H9 (cell line): ENCODE data around the gene KRT74. TPM values are rescaled to one million over a fixed set of nuclear protein-coding genes. Genes with fewer than 3 reads are reported as not detected.

Experiments used
- DNase-seq: peaks from one replicate; pipeline ENCODE4 v3.0.0-alpha.2; 2017
- H2AFZ ChIP-seq: one replicate; pipeline ENCODE4 v1.6.1; 2013; ENCODE audit warnings: mild to moderate bottlenecking, low read length, control low read depth, moderate library complexity
- H2AK5ac ChIP-seq: 2 replicates; pipeline ENCODE4 v1.6.1; 2013; ENCODE audit warnings: low read length, control low read depth, mixed read lengths; ENCODE audit not compliant: insufficient read length
- H2BK120ac ChIP-seq: one replicate; pipeline ENCODE4 v1.6.1; 2013; ENCODE audit warnings: low read depth, mild to moderate bottlenecking, low read length, control low read depth, inconsistent platforms; ENCODE audit not compliant: poor library complexity, severe bottlenecking
- H2BK12ac ChIP-seq: 2 replicates; pipeline ENCODE4 v1.6.1; 2013; ENCODE audit warnings: low read length, control low read depth, mixed read lengths, low read depth; ENCODE audit not compliant: insufficient read length
- H2BK15ac ChIP-seq: 2 replicates; pipeline ENCODE4 v1.6.1; 2013; ENCODE audit warnings: low read depth, low read length, control low read depth
- H2BK20ac ChIP-seq: one replicate; pipeline ENCODE4 v1.6.1; 2013; ENCODE audit warnings: low read depth, mild to moderate bottlenecking, low read length, control low read depth, inconsistent platforms; ENCODE audit not compliant: poor library complexity, severe bottlenecking
- H2BK5ac ChIP-seq: 2 replicates; pipeline ENCODE4 v1.6.1; 2013; ENCODE audit warnings: low read length, control low read depth, mixed read lengths; ENCODE audit not compliant: insufficient read length
- H3K14ac ChIP-seq: 2 replicates; pipeline ENCODE4 v1.6.1; 2013; ENCODE audit warnings: low read length, control low read depth; ENCODE audit not compliant: insufficient read depth
- H3K18ac ChIP-seq: 2 replicates; pipeline ENCODE4 v1.6.1; 2013; ENCODE audit warnings: low read depth, mild to moderate bottlenecking, mixed read lengths, low read length, control low read depth; ENCODE audit not compliant: insufficient read length
- H3K23ac ChIP-seq: 2 replicates; pipeline ENCODE4 v1.6.1; 2013; ENCODE audit warnings: low read length, control low read depth, mixed read lengths, low read depth; ENCODE audit not compliant: insufficient read length
- H3K23me2 ChIP-seq: 2 replicates; pipeline ENCODE4 v1.6.1; 2013; ENCODE audit warnings: low read depth, mild to moderate bottlenecking, mixed read lengths, low read length, control low read depth; ENCODE audit not compliant: insufficient read length, poor library complexity, severe bottlenecking
- H3K27ac ChIP-seq: 2 replicates; pipeline ENCODE4 v1.5.1; 2013; ENCODE audit warnings: low read length, control low read depth, mixed read lengths, low read depth; ENCODE audit not compliant: insufficient read length
- H3K27me3 ChIP-seq: 2 replicates; pipeline ENCODE4 v1.6.1; 2013; ENCODE audit warnings: low read length, control low read depth, inconsistent platforms; ENCODE audit not compliant: insufficient read depth
- H3K4ac ChIP-seq: 2 replicates; pipeline ENCODE4 v1.6.1; 2013; ENCODE audit warnings: low read depth, mild to moderate bottlenecking, control low read depth, inconsistent platforms, low read length, moderate library complexity
- H3K4me1 ChIP-seq: 2 replicates; pipeline ENCODE4 v1.6.1; 2013; ENCODE audit warnings: low read length, control low read depth, inconsistent platforms; ENCODE audit not compliant: insufficient read depth
- H3K4me2 ChIP-seq: 2 replicates; pipeline ENCODE4 v1.6.1; 2013; ENCODE audit warnings: low read length, control low read depth, mixed read lengths; ENCODE audit not compliant: insufficient read length, insufficient read depth
- H3K56ac ChIP-seq: 2 replicates; pipeline ENCODE4 v1.6.1; 2013; ENCODE audit warnings: low read depth, mild to moderate bottlenecking, mixed read lengths, low read length, control low read depth; ENCODE audit not compliant: insufficient read length
- H3K79me1 ChIP-seq: 2 replicates; pipeline ENCODE4 v1.6.1; 2013; ENCODE audit warnings: low read depth, mild to moderate bottlenecking, moderate library complexity, low read length, control low read depth, inconsistent platforms; ENCODE audit not compliant: insufficient read depth, poor library complexity, severe bottlenecking
- H3K79me2 ChIP-seq: 2 replicates; pipeline ENCODE4 v1.6.1; 2013; ENCODE audit warnings: low read length, control low read depth, inconsistent platforms; ENCODE audit not compliant: insufficient read depth
- H3K9ac ChIP-seq: 2 replicates; pipeline ENCODE4 v1.6.1; 2013; ENCODE audit warnings: low read length, control low read depth, mixed read lengths; ENCODE audit not compliant: insufficient read length; ENCODE audit errors: extremely low read depth
- H3K9me3 ChIP-seq: one replicate; pipeline ENCODE4 v1.6.1; 2013; ENCODE audit warnings: low read depth, low read length, inconsistent platforms; ENCODE audit not compliant: control insufficient read depth
- H3T11ph ChIP-seq: one replicate; pipeline ENCODE4 v1.6.1; 2013; ENCODE audit warnings: mild to moderate bottlenecking, low read length, control low read depth, inconsistent platforms
- H4K20me1 ChIP-seq: one replicate; pipeline ENCODE4 v1.6.1; 2013; ENCODE audit not compliant: control insufficient read depth, insufficient read length, insufficient read depth
- H4K5ac ChIP-seq: 2 replicates; pipeline ENCODE4 v1.6.1; 2013; ENCODE audit warnings: low read depth, mild to moderate bottlenecking, mixed read lengths, low read length, control low read depth; ENCODE audit not compliant: insufficient read length
- H4K8ac ChIP-seq: replicated peaks from 2 replicates; pipeline ENCODE4 v1.6.1; 2013; ENCODE audit warnings: low read length, control low read depth, mixed read lengths, low read depth; ENCODE audit not compliant: insufficient read length
- H4K91ac ChIP-seq: 2 replicates; pipeline ENCODE4 v1.6.1; 2013; ENCODE audit warnings: low read depth, mild to moderate bottlenecking, moderate library complexity, mixed read lengths, low read length, control low read depth; ENCODE audit not compliant: insufficient read length
- H3K27ac Mint-ChIP-seq, 3 experiments: 2 replicates in 2 of 3; 3 replicates in 1 of 3; pipeline ENCODE4 v1.8.0; 2020 to 2021; ENCODE audit warnings: mixed read lengths in 3 of 3, mild to moderate bottlenecking in 1 of 3, moderate library complexity in 1 of 3
- H3K27me3 Mint-ChIP-seq: 2 replicates; pipeline ENCODE4 v1.8.0; 2021; ENCODE audit warnings: low read depth, mild to moderate bottlenecking, moderate library complexity, mixed read lengths
- H3K36me3 Mint-ChIP-seq, 3 experiments: 2 replicates in 2 of 3; 3 replicates in 1 of 3; pipeline ENCODE4 v1.8.0; 2020 to 2021; ENCODE audit warnings: low read depth in 3 of 3, mixed read lengths in 3 of 3; ENCODE audit not compliant: insufficient read depth in 1 of 3
- H3K4me1 Mint-ChIP-seq, 2 experiments: 2 replicates each; pipeline ENCODE4 v1.8.0; 2020; ENCODE audit warnings: mixed read lengths in 2 of 2
- H3K4me3 Mint-ChIP-seq, 2 experiments: 2 replicates in 1 of 2; 3 replicates in 1 of 2; pipeline ENCODE4 v1.8.0; 2020 to 2021; ENCODE audit warnings: mild to moderate bottlenecking in 2 of 2, mixed read lengths in 2 of 2, moderate library complexity in 1 of 2
- H3K9me3 Mint-ChIP-seq, 2 experiments: 2 replicates in 1 of 2; 3 replicates in 1 of 2; pipeline ENCODE4 v1.8.0; 2020; ENCODE audit warnings: mild to moderate bottlenecking in 2 of 2, mixed read lengths in 2 of 2, moderate library complexity in 1 of 2
- WGBS: extraction: QIAGEN DNeasy Blood & Tissue Kit; methylation state at CpG from one replicate; pipeline ENCODE4 v1.1.7; 2013; ENCODE audit warnings: missing lambda C conversion rate, low lambda C conversion rate, mixed read lengths; ENCODE audit not compliant: insufficient read length; ENCODE audit errors: extremely low coverage; 5-methylcytosine and 5-hydroxymethylcytosine counted together
- total RNA-seq: library from RNA; stranded (reverse); gene quantifications from 2 replicates; pipeline ENCODE4 v1.2.1, GENCODE V29; 2021
- TF ChIP-seq, protein P1 (sequence below): fragments of 200-600 bp; sonication (generic); conservative IDR thresholded peaks from 3 replicates; pipeline ENCODE4 v1.8.0; 2021; ENCODE audit warnings: antibody characterized with exemption, mild to moderate bottlenecking

Gene KRT74
- total RNA-seq, 1 experiment from 2014 or later: not detected

- Histone ChIP-seq H2BK15ac (no peak overlapping the region), H4K8ac (no peak overlapping the region)
These were observed 7.4 kb upstream of the KRT74 start for GRCh38 chr12:52581066-52581465.

More at GRCh38 chr12:52581066-52581465, 7.4 kb upstream of the KRT74 start:
- H2BK20ac ChIP-seq: no peak overlapping the region
- H3K9me3 ChIP-seq: no peaks in the 10 kb centered on the region
- H3K4me2 ChIP-seq: no peak overlapping the region
- Mint-ChIP-seq H3K27ac (no peak overlapping the region), H3K9me3 (no peaks in the 10 kb centered on the region), H3K4me1 (peaks cover 10 to 12% of the 10 kb centered on the region in 2 experiments), H3K4me3 (no peak overlapping the region), H3K27me3 (peaks cover 5% of the 10 kb centered on the region), H3K36me3 (no peaks in the 10 kb centered on the region; a peak in 1 of 7 replicates)
- H3K4me1 ChIP-seq: no peaks in the 10 kb centered on the region
- H3K23ac ChIP-seq: no peak overlapping the region
- H3K56ac ChIP-seq: no peak overlapping the region
- no peak for DNase-seq
- H3T11ph ChIP-seq: no peak overlapping the region
- no peak overlapping the region for H3K14ac ChIP-seq
- no peak overlapping the region for H2BK120ac ChIP-seq
- no peak overlapping the region for H3K4ac ChIP-seq
- H3K9ac ChIP-seq: no peak overlapping the region
- H3K27ac ChIP-seq: no peak overlapping the region
- no peaks in the 10 kb centered on the region for H3K79me2 ChIP-seq
- no peak overlapping the region for H2BK5ac ChIP-seq
- H4K5ac ChIP-seq: no peak overlapping the region
- H2AFZ ChIP-seq: no peak overlapping the region
- no peak overlapping the region for H3K18ac ChIP-seq
- no peak overlapping the region for H2BK12ac ChIP-seq
- H3K79me1 ChIP-seq: no peaks in the 10 kb centered on the region
- TF ChIP-seq, protein P1, sequence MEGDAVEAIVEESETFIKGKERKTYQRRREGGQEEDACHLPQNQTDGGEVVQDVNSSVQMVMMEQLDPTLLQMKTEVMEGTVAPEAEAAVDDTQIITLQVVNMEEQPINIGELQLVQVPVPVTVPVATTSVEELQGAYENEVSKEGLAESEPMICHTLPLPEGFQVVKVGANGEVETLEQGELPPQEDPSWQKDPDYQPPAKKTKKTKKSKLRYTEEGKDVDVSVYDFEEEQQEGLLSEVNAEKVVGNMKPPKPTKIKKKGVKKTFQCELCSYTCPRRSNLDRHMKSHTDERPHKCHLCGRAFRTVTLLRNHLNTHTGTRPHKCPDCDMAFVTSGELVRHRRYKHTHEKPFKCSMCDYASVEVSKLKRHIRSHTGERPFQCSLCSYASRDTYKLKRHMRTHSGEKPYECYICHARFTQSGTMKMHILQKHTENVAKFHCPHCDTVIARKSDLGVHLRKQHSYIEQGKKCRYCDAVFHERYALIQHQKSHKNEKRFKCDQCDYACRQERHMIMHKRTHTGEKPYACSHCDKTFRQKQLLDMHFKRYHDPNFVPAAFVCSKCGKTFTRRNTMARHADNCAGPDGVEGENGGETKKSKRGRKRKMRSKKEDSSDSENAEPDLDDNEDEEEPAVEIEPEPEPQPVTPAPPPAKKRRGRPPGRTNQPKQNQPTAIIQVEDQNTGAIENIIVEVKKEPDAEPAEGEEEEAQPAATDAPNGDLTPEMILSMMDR: no peak
- no peak overlapping the region for H2AK5ac ChIP-seq
- H4K91ac ChIP-seq: no peak overlapping the region
- H3K27me3 ChIP-seq: no peaks in the 10 kb centered on the region
- WGBS: no CpG with 5 or more reads among the region's 7 CpGs
- no peaks in the 10 kb centered on the region for H3K23me2 ChIP-seq
- no peaks in the 10 kb centered on the region for H4K20me1 ChIP-seq
